Renal cortex interstitium (tissue), 11 donors: Measurements from ENCODE around the gene TSEN2. TPM values are rescaled to one million over a fixed set of nuclear protein-coding genes. Genes with fewer than 3 reads are reported as not detected.
"Not testable (repeated sequence)": the region's sequence is repeated elsewhere in the genome, so short reads cannot be mapped to it uniquely, and the experiment has no call there.

ENCODE experiments used
- DNase-seq, 11 donors: peaks; one replicate each; pipeline ENCODE4 v3.0.0-alpha.2; 2013; ENCODE audit warnings: low read depth in 9 of 11, low spot score in 4 of 11; ENCODE audit errors: extremely low read depth in 1 of 11
- polyA plus RNA-seq, 3 donors: library from polyadenylated mRNA; unstranded; fragments of 120-200 nt; gene quantifications; one replicate each; pipeline ENCODE4 v1.2.1, GENCODE V29; 2013; ENCODE audit not compliant: insufficient read length in 3 of 3

The TSEN2 gene
- polyA plus RNA-seq, 3 donors: 23.3 to 31.5 (median 24.0) TPM

DNA sequence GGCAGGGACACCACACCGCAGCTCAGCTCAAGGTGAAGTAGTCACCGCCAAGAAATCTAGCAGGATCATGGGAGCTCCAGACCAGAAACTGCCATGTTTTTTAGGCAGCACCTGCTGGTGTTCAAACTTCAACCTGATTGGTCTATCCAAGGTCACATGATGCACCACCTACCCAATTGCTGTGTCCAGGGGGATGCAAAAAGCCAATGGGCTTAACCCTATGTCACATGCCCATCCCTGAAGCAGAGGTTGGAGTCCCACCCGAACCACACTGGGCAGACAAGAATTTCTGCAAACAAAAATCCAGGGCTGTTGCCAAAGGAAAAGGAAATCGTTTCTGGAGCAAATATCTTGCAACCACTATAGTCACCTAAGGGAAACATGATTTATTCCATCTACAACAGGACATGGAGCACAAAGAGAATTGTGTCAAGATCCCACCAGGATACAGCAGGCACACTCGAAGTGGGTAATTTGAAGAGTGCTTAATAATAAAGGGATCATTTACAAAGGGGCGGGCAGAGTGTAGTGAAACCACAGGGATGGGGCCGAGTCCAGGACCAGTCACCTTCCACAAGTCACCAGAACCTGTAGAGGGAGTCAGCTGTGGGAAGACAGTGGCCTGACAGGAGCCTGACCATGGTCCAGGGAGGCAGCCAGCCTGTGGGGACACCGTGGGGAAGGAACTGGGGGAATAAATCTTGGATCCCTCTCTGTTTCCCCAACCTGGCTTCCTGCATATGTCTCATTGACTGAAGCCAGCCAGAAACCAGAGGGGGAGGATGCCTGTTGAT is 34.2 kb upstream of the TSEN2 start:
- DNase-seq: no peak

DNA sequence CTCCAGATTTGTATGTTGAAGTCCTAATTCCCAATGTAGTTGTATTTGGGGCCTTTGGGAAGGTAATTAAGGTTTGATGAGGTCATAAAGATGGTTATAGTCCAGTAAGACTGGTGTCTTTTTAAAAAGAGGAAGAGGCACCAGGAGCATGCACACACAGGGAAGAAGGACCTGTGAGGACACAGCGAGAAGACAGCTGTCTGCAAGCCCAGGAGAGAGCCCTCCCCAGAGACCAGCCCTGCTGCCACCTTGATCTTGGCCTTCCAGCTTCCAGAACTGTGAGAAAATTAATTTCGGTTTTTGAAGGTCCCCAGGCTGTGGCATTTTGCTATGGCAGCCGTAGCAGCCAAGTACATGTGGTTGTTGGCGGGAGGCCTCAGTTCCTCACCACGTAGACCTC is 32.8 kb upstream of the TSEN2 start:
- no peak for DNase-seq

GRCh38 chr3:12451960-12452359 is 32.3 kb upstream of the TSEN2 start:
- DNase-seq: no peak

GRCh38 chr3:12452361-12453330 is 31.6 kb upstream of the TSEN2 start:
- DNase-seq: no peak

DNA sequence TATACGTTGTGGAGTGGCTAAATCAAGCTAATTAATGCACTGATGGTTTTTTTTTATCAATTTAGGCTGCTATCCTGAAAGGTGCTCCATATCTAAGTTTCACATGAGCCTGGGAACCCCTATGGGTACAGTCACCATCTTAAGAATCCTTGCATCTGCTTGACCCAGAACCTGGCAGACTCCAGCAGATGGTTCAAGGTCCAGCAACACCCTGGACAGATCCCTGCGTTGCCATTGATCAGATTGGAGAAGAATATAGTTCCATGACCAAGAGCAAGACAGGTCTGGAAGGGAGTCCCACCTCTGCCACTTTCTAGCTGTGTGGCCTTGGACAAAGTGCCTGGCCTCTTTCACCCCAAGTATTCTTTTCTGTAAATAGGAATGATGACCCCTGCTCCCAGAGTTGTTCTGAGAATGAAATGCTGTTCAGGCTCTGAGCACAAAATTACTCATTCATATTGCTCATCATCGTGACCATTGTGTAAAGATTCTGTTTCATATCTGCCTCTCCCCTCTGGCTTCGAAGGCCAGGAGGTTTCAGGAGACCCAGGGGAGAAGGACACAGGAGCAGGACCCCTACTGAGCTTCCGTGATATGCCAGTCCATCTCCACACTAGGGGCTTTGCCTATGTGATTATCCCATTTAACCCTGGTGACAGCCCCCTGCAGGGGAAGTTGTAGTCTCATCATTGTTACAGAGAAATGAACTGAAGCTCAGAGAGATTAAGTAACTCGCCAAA is 30.0 kb upstream of the TSEN2 start:
- DNase-seq: no peak

DNA sequence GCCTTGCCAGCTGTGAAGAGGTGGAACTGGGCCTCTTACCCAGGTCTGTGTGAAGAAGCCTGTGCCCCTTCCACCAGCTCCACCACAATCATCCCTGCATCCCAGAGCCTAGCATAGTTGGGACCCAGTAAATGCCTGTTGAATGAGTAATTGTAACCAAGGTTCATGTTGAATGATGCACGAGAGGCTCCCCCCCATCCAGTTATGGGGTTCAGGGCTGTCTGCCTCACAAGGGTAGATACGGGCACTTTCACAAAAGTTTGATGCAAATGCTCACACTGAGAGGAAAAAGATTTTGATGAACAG is 29.5 kb upstream of the TSEN2 start:
- DNase-seq: no peak

DNA sequence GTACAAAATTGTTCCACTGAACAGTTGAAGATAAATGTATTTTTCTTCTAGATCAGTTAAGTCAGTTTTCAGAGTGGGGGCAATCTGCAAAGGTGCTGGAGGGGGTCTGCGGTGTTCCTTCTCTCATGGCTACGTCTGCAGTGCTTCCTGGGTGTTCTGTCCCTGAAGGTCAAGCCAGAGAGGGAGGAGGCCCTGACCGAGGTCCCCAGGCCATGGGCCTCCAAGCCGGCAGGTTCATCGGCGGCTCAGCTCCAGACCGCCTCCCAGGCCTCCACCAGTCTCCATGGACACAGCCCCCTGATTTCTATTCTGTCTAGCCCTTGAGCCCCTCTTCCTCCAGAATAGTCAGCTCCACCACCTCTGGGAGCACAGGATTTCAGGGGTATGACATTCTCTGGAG is 28.5 kb upstream of the TSEN2 start:
- no peak for DNase-seq

DNA sequence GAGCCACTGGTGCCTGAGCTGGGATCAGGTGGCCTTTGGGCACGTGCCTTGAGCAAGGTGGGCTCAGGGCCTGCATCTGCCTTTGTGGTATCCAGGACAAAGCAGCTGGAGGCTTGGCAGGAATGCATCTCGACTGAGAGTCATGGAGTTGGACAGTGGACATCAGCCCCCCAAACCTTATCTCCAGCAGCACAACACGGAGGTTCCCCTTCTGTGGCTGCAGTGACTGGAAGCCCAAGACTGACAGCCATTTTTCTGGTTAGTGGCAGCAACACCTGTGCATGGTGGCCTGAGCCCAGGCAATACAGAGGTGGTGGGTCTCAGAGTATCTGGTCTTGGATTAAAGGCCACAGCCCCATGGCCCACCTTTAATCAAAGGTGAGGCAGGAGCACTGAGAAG is 27.8 kb upstream of the TSEN2 start:
- no peak for DNase-seq

- not testable (repeated sequence) for DNase-seq
Observed at GRCh38 chr3:12457380-12457779, 26.9 kb upstream of the TSEN2 start.

DNA sequence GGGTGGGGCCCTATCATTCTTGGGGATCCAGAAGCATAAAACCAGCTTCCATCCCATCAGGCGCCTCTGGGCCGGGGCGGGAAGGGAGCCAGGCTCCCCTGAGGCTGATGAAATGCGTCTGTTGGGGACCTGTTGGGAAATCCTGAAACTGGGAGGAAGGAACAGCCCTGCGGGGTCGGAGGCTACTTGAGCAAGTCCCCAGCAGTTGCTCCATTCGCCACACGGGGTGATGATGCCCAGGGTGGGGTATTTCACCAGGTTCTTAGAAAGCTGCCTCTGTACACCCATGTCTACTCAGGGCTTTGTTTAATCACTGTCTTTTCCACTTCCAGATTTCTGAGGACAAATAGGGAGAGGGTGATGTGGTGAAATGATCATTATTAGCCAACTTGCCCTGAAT is 25.4 kb upstream of the TSEN2 start:
- no peak for DNase-seq

GRCh38 chr3:12460127-12460526 is 24.2 kb upstream of the TSEN2 start:
- DNase-seq: no peak

- DNase-seq: no peak
Observed at GRCh38 chr3:12461097-12461649, 23.1 kb upstream of the TSEN2 start.

- DNase-seq: no peak
Observed at GRCh38 chr3:12462159-12462947, 21.9 kb upstream of the TSEN2 start.

- DNase-seq: no peak
Observed at GRCh38 chr3:12463686-12464085, 20.6 kb upstream of the TSEN2 start.

GRCh38 chr3:12464181-12464580 is 20.1 kb upstream of the TSEN2 start:
- DNase-seq: no peak

GRCh38 chr3:12465151-12465835 is 19.0 kb upstream of the TSEN2 start:
- DNase-seq: no peak

DNA sequence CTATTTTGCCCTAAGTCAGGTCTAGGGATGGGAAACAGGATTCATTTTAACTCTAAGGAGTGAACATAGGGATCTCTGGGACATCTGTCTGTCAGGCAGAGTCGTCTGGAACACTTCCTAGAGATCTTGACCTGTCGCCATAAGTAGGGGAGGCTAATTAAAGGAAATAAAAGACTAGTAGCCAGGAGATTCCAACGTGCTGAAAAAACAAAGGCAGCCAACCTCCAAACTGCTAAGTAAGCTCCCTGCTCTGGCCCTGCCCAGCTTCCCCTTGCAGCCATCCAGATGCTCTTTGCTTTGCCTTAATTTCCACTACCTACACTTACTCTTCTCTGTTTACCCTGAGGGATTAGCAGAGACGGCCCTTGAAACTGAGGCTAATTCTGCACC is 18.4 kb upstream of the TSEN2 start:
- no peak for DNase-seq

- DNase-seq: no peak
Observed at GRCh38 chr3:12467746-12468145, 16.5 kb upstream of the TSEN2 start.
